GM23338 (cell line): Measurements from ENCODE around the gene NOXA1. TPM values are rescaled to one million over a fixed set of nuclear protein-coding genes. Genes with fewer than 3 reads are reported as not detected.

Experiments used
- ATAC-seq: fragments of 200-7000 bp; cut with Tn5 transposase; 3 replicates; pipeline ENCODE4 v1.9.1; 2020
- DNase-seq: peaks from one replicate; pipeline ENCODE4 v3.0.0-alpha.2; 2015; ENCODE audit warnings: low spot score
- H2AFZ ChIP-seq: fragments of 200-600 bp; sonication (generic); 2 replicates; pipeline ENCODE4 v1.8.0; 2016; ENCODE audit warnings: antibody characterized with exemption, mild to moderate bottlenecking, moderate library complexity
- H3F3A ChIP-seq: fragments of 200-600 bp; sonication (generic); replicated peaks from 2 replicates; pipeline ENCODE4 v1.8.0; 2017; ENCODE audit warnings: antibody characterized with exemption, mixed run types, low read depth
- H3K27ac ChIP-seq: fragments of 200-600 bp; sonication (generic); 2 replicates; pipeline ENCODE4 v1.6.1; 2016; ENCODE audit warnings: low read depth
- H3K27me3 ChIP-seq: fragments of 200-600 bp; sonication (generic); 2 replicates; pipeline ENCODE4 v1.8.0; 2016; ENCODE audit warnings: mild to moderate bottlenecking, mixed run types, moderate library complexity; ENCODE audit not compliant: insufficient read depth
- H3K36me3 ChIP-seq: fragments of 200-600 bp; sonication (generic); 2 replicates; pipeline ENCODE4 v1.8.0; 2016; ENCODE audit warnings: mild to moderate bottlenecking; ENCODE audit not compliant: insufficient read depth
- H3K4me1 ChIP-seq: fragments of 200-600 bp; sonication (generic); 2 replicates; pipeline ENCODE4 v1.8.0; 2016; ENCODE audit warnings: mild to moderate bottlenecking, moderate library complexity; ENCODE audit not compliant: insufficient read depth
- H3K4me2 ChIP-seq: fragments of 200-600 bp; sonication (generic); 2 replicates; pipeline ENCODE4 v1.7.1; 2017; ENCODE audit warnings: mixed run types
- H3K4me3 ChIP-seq: fragments of 200-600 bp; sonication (generic); 2 replicates; pipeline ENCODE4 v1.6.1; 2016; ENCODE audit warnings: mixed run types
- H3K79me2 ChIP-seq: fragments of 200-600 bp; sonication (generic); replicated peaks from 2 replicates; pipeline ENCODE4 v1.8.0; 2017; ENCODE audit warnings: mild to moderate bottlenecking; ENCODE audit not compliant: insufficient read depth
- H3K9me2 ChIP-seq: fragments of 200-600 bp; sonication (generic); 2 replicates; pipeline ENCODE4 v1.8.0; 2017; ENCODE audit not compliant: insufficient read depth
- H4K20me1 ChIP-seq: fragments of 200-600 bp; sonication (generic); replicated peaks from 2 replicates; pipeline ENCODE4 v1.8.0; 2017; ENCODE audit warnings: mild to moderate bottlenecking; ENCODE audit not compliant: insufficient read depth
- H3K27ac Mint-ChIP-seq: 2 replicates; pipeline ENCODE4 v1.8.0; 2020; ENCODE audit warnings: inconsistent platforms, mild to moderate bottlenecking, moderate library complexity, mixed read lengths
- H3K27me3 Mint-ChIP-seq: 3 replicates; pipeline ENCODE4 v1.8.0; 2022; ENCODE audit warnings: low read depth, mild to moderate bottlenecking, moderate library complexity, mixed read lengths, inconsistent platforms; ENCODE audit not compliant: insufficient read depth, poor library complexity
- H3K36me3 Mint-ChIP-seq: 3 replicates; pipeline ENCODE4 v1.8.0; 2021; ENCODE audit warnings: low read depth, mild to moderate bottlenecking, inconsistent platforms, moderate library complexity, mixed read lengths
- H3K4me1 Mint-ChIP-seq: 3 replicates; pipeline ENCODE4 v1.8.0; 2020; ENCODE audit warnings: mild to moderate bottlenecking, inconsistent platforms, mixed read lengths
- H3K4me3 Mint-ChIP-seq: 3 replicates; pipeline ENCODE4 v1.8.0; 2021; ENCODE audit warnings: moderate library complexity, mild to moderate bottlenecking, inconsistent platforms, mixed read lengths
- H3K9me3 Mint-ChIP-seq: 3 replicates; pipeline ENCODE4 v1.8.0; 2020; ENCODE audit warnings: moderate library complexity, mild to moderate bottlenecking, inconsistent platforms, mixed read lengths
- CREB1 ChIP-seq: fragments of 250-450 bp; sonication (Bioruptor Pico); IDR thresholded peaks from 2 replicates; pipeline ENCODE4 v1.5.0; 2020; ENCODE audit warnings: low read depth, mild to moderate bottlenecking, moderate library complexity
- EZH2 ChIP-seq: fragments of 200-600 bp; sonication (generic); IDR thresholded peaks from one replicate; pipeline ENCODE4 v1.8.0; 2017; ENCODE audit warnings: antibody characterized with exemption, mild to moderate bottlenecking, low read depth; ENCODE audit not compliant: unreplicated experiment
- EZH2phosphoT487 ChIP-seq: fragments of 200-600 bp; sonication (generic); IDR thresholded peaks from one replicate; pipeline ENCODE4 v1.8.1; 2018; ENCODE audit warnings: antibody characterized with exemption; ENCODE audit not compliant: unreplicated experiment
- JUNB ChIP-seq: IDR thresholded peaks from one replicate; pipeline ENCODE4 v1.6.1; 2016; ENCODE audit warnings: antibody characterized with exemption; ENCODE audit not compliant: unreplicated experiment
- NANOG ChIP-seq: IDR thresholded peaks from 2 replicates; pipeline ENCODE4 v1.6.1; 2016; ENCODE audit warnings: antibody characterized with exemption, borderline replicate concordance
- POLR2AphosphoS5 ChIP-seq: IDR thresholded peaks from 2 replicates; pipeline ENCODE4 v1.6.1; 2016; ENCODE audit warnings: antibody characterized with exemption, low read depth
- STAT1 ChIP-seq: IDR thresholded peaks from one replicate; pipeline ENCODE4 v1.6.1; 2016; ENCODE audit warnings: antibody characterized with exemption; ENCODE audit not compliant: unreplicated experiment
- ZNF331 ChIP-seq: fragments of 250-450 bp; sonication (Bioruptor Pico); IDR thresholded peaks from 2 replicates; pipeline ENCODE4 v1.5.0; 2020; ENCODE audit warnings: low read depth, mild to moderate bottlenecking, moderate library complexity
- polyA plus RNA-seq: library from polyadenylated mRNA; unstranded; fragments of >200 nt; fragmentation: Nextera tagmentation; extraction: Ambion mirVana; gene quantifications from 2 replicates; pipeline ENCODE4 v1.2.1, GENCODE V29; 2016
- total RNA-seq: library from RNA; depleted of rRNA; stranded (reverse); fragments of >200 nt; shearing (Covaris generic); gene quantifications from 2 replicates; pipeline ENCODE4 v1.2.3, GENCODE V29; 2014
- TF ChIP-seq, protein P1 (sequence below): IDR thresholded peaks from 2 replicates; pipeline ENCODE4 v1.6.1; 2016; ENCODE audit warnings: antibody characterized with exemption
- TF ChIP-seq, protein P2 (sequence below): IDR thresholded peaks from one replicate; pipeline ENCODE4 v1.6.1; 2018; ENCODE audit warnings: antibody characterized with exemption; ENCODE audit not compliant: unreplicated experiment
- TF ChIP-seq, protein P3 (sequence below), 2 experiments: fragments of 200-600 bp in 1 of 2; sonication (generic) in 1 of 2; conservative IDR thresholded peaks; 2 replicates each; pipeline versions ENCODE4 v1.5.1 to v1.6.1; 2016 to 2017; ENCODE audit warnings: antibody characterized with exemption in 2 of 2, low read depth in 2 of 2, mild to moderate bottlenecking in 2 of 2, moderate library complexity in 1 of 2
- TF ChIP-seq, protein P4 (sequence below): fragments of 250-450 bp; sonication (Bioruptor Pico); IDR thresholded peaks from 2 replicates; pipeline ENCODE4 v1.5.0; 2020; ENCODE audit warnings: mild to moderate bottlenecking, moderate library complexity

Gene NOXA1
- total and polyA plus RNA-seq, 2 experiments from 2014 or later = 0.59 to 0.68 TPM

- Histone ChIP-seq H3K36me3 (no peaks in the 10 kb centered on the region), H3K4me1 (no peaks in the 10 kb centered on the region), H2AFZ (no peak overlapping the region), H3K79me2 (no peaks in the 10 kb centered on the region), H3K4me3 (no peak overlapping the region), H3F3A (no peaks in the 10 kb centered on the region), H3K9me2 (no peaks in the 10 kb centered on the region), H3K27ac (no peak overlapping the region), H3K4me2 (no peak overlapping the region), H3K27me3 (peaks cover 3% of the 10 kb centered on the region), H4K20me1 (no peaks in the 10 kb centered on the region)
- Mint-ChIP-seq H3K4me3 (no peak overlapping the region), H3K9me3 (peaks cover 15% of the 10 kb centered on the region), H3K27ac (no peak overlapping the region), H3K4me1 (peaks cover 2% of the 10 kb centered on the region; the same call in 2 of the 3 replicates), H3K27me3 (peaks cover 12% of the 10 kb centered on the region), H3K36me3 (peaks cover 9% of the 10 kb centered on the region; the same call in 2 of the 3 replicates)
- DNase-seq (no peak), ATAC-seq (no peak)
- TF ChIP-seq CREB1 = no peak
- TF ChIP-seq, protein P1, sequence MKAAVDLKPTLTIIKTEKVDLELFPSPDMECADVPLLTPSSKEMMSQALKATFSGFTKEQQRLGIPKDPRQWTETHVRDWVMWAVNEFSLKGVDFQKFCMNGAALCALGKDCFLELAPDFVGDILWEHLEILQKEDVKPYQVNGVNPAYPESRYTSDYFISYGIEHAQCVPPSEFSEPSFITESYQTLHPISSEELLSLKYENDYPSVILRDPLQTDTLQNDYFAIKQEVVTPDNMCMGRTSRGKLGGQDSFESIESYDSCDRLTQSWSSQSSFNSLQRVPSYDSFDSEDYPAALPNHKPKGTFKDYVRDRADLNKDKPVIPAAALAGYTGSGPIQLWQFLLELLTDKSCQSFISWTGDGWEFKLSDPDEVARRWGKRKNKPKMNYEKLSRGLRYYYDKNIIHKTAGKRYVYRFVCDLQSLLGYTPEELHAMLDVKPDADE = no peak
- TF ChIP-seq NANOG = no peak
- no peak for TF ChIP-seq EZH2phosphoT487
- TF ChIP-seq JUNB = no peak
- TF ChIP-seq, protein P2, sequence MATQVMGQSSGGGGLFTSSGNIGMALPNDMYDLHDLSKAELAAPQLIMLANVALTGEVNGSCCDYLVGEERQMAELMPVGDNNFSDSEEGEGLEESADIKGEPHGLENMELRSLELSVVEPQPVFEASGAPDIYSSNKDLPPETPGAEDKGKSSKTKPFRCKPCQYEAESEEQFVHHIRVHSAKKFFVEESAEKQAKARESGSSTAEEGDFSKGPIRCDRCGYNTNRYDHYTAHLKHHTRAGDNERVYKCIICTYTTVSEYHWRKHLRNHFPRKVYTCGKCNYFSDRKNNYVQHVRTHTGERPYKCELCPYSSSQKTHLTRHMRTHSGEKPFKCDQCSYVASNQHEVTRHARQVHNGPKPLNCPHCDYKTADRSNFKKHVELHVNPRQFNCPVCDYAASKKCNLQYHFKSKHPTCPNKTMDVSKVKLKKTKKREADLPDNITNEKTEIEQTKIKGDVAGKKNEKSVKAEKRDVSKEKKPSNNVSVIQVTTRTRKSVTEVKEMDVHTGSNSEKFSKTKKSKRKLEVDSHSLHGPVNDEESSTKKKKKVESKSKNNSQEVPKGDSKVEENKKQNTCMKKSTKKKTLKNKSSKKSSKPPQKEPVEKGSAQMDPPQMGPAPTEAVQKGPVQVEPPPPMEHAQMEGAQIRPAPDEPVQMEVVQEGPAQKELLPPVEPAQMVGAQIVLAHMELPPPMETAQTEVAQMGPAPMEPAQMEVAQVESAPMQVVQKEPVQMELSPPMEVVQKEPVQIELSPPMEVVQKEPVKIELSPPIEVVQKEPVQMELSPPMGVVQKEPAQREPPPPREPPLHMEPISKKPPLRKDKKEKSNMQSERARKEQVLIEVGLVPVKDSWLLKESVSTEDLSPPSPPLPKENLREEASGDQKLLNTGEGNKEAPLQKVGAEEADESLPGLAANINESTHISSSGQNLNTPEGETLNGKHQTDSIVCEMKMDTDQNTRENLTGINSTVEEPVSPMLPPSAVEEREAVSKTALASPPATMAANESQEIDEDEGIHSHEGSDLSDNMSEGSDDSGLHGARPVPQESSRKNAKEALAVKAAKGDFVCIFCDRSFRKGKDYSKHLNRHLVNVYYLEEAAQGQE = no peak
- TF ChIP-seq EZH2 = no peak
- TF ChIP-seq, protein P3, sequence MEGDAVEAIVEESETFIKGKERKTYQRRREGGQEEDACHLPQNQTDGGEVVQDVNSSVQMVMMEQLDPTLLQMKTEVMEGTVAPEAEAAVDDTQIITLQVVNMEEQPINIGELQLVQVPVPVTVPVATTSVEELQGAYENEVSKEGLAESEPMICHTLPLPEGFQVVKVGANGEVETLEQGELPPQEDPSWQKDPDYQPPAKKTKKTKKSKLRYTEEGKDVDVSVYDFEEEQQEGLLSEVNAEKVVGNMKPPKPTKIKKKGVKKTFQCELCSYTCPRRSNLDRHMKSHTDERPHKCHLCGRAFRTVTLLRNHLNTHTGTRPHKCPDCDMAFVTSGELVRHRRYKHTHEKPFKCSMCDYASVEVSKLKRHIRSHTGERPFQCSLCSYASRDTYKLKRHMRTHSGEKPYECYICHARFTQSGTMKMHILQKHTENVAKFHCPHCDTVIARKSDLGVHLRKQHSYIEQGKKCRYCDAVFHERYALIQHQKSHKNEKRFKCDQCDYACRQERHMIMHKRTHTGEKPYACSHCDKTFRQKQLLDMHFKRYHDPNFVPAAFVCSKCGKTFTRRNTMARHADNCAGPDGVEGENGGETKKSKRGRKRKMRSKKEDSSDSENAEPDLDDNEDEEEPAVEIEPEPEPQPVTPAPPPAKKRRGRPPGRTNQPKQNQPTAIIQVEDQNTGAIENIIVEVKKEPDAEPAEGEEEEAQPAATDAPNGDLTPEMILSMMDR (conservative IDR thresholded peaks at IDR 0.05; ENCODE audit: low read depth in 2 of 2) = no peak
- no peak for TF ChIP-seq STAT1
- TF ChIP-seq ZNF331 (CRISPR knock-in tag) = no peak
- no peak for TF ChIP-seq POLR2AphosphoS5
- TF ChIP-seq, protein P4, sequence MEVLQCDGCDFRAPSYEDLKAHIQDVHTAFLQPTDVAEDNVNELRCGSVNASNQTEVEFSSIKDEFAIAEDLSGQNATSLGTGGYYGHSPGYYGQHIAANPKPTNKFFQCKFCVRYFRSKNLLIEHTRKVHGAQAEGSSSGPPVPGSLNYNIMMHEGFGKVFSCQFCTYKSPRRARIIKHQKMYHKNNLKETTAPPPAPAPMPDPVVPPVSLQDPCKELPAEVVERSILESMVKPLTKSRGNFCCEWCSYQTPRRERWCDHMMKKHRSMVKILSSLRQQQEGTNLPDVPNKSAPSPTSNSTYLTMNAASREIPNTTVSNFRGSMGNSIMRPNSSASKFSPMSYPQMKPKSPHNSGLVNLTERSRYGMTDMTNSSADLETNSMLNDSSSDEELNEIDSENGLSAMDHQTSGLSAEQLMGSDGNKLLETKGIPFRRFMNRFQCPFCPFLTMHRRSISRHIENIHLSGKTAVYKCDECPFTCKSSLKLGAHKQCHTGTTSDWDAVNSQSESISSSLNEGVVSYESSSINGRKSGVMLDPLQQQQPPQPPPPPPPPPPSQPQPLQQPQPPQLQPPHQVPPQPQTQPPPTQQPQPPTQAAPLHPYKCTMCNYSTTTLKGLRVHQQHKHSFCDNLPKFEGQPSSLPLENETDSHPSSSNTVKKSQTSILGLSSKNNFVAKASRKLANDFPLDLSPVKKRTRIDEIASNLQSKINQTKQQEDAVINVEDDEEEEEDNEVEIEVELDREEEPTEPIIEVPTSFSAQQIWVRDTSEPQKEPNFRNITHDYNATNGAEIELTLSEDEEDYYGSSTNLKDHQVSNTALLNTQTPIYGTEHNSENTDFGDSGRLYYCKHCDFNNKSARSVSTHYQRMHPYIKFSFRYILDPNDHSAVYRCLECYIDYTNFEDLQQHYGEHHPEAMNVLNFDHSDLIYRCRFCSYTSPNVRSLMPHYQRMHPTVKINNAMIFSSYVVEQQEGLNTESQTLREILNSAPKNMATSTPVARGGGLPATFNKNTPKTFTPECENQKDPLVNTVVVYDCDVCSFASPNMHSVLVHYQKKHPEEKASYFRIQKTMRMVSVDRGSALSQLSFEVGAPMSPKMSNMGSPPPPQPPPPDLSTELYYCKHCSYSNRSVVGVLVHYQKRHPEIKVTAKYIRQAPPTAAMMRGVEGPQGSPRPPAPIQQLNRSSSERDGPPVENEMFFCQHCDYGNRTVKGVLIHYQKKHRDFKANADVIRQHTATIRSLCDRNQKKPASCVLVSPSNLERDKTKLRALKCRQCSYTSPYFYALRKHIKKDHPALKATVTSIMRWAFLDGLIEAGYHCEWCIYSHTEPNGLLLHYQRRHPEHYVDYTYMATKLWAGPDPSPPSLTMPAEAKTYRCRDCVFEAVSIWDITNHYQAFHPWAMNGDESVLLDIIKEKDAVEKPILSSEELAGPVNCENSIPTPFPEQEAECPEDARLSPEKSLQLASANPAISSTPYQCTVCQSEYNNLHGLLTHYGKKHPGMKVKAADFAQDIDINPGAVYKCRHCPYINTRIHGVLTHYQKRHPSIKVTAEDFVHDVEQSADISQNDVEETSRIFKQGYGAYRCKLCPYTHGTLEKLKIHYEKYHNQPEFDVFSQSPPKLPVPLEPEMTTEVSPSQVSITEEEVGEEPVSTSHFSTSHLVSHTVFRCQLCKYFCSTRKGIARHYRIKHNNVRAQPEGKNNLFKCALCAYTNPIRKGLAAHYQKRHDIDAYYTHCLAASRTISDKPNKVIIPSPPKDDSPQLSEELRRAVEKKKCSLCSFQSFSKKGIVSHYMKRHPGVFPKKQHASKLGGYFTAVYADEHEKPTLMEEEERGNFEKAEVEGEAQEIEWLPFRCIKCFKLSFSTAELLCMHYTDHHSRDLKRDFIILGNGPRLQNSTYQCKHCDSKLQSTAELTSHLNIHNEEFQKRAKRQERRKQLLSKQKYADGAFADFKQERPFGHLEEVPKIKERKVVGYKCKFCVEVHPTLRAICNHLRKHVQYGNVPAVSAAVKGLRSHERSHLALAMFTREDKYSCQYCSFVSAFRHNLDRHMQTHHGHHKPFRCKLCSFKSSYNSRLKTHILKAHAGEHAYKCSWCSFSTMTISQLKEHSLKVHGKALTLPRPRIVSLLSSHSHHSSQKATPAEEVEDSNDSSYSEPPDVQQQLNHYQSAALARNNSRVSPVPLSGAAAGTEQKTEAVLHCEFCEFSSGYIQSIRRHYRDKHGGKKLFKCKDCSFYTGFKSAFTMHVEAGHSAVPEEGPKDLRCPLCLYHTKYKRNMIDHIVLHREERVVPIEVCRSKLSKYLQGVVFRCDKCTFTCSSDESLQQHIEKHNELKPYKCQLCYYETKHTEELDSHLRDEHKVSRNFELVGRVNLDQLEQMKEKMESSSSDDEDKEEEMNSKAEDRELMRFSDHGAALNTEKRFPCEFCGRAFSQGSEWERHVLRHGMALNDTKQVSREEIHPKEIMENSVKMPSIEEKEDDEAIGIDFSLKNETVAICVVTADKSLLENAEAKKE = no peak
Observed at GRCh38 chr9:137380171-137380570, 43.0 kb upstream of the NOXA1 start.
